Duodenal mucosa (tissue), 2 donors: ENCODE data around the gene USB1.

Experiments
- H3K27ac ChIP-seq: one replicate; pipeline ENCODE4 v1.7.0; 2013; ENCODE audit warnings: low read depth, low read length
- H3K27me3 ChIP-seq, 2 donors: one replicate each; pipeline ENCODE4 v1.7.0; 2013; ENCODE audit warnings: low read length in 2 of 2, control low read depth in 1 of 2; ENCODE audit not compliant: insufficient read depth in 2 of 2, control insufficient read depth in 1 of 2
- H3K36me3 ChIP-seq, 2 donors: one replicate each; pipeline ENCODE4 v1.7.0; 2013; ENCODE audit warnings: low read length in 2 of 2, control low read depth in 1 of 2; ENCODE audit not compliant: insufficient read depth in 2 of 2, control insufficient read depth in 1 of 2
- H3K4me1 ChIP-seq, 2 donors: one replicate each; pipeline ENCODE4 v1.7.0; 2013; ENCODE audit warnings: low read length in 2 of 2, control low read depth in 1 of 2; ENCODE audit not compliant: insufficient read depth in 2 of 2, control insufficient read depth in 1 of 2
- H3K4me3 ChIP-seq, 2 donors: one replicate each; pipeline ENCODE4 v1.7.0; 2013; ENCODE audit warnings: low read length in 2 of 2, low read depth in 1 of 2
- H3K9ac ChIP-seq, 2 donors: one replicate each; pipeline ENCODE4 v1.7.0; 2013; ENCODE audit warnings: low read length in 2 of 2, low read depth in 1 of 2
- H3K9me3 ChIP-seq, 2 donors: one replicate each; pipeline ENCODE4 v1.7.0; 2013; ENCODE audit warnings: low read length in 2 of 2, control low read depth in 1 of 2; ENCODE audit not compliant: control insufficient read depth in 1 of 2

USB1 gene

GRCh38 chr16:58046936-58047335 is 45.7 kb downstream of the USB1 start:
- Histone ChIP-seq H3K4me1 (peaks cover 13 to 16% of the 10 kb centered on the region in 2 donors), H3K27me3 (no peaks in the 10 kb centered on the region), H3K9me3 (no peaks in the 10 kb centered on the region), H3K9ac (no peak overlapping the region), H3K36me3 (peaks cover 21 to 32% of the 10 kb centered on the region in 2 donors), H3K27ac (no peak overlapping the region), H3K4me3 (peak overlapping the region in 1 of 2 donors; percentile 8)

DNA sequence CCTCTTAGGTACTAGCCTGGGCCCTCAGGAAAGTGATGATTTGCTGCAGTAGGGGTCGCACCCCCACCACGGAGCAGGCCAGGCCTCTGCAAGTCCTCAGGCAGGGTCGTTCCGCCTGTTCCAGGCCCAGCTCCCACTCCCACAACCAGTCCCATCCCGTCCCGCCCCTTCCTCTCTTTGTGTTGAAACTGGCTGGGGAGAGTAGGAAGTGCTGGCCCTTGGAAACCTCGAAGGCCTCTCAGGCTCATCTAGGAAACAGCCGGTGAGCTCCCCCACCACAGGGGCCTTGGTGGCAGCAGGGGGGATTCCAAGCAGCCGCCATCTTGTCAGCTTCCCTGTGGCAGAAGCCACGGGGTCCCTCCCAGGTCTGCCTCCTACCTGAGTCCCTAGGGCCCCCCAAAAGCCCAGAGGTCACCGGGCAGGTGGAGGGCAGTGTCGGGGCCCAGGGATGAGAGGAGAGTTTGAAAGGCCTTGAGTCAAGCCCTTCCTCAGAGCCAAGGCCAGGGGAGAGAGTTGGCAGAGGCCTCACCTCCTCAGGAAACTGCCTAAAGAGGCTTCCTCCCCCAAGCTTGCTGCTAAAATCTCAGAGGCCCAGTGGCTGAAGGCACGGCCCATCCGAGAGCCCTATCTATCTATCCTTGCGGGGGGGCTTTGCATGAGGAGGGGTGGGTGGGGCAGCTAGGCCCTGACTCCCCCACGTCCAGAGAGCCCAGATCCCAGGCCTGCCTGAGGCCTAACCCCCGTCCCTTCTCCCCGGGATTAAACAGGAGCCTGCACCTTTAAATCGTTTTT is 46.5 kb downstream of the USB1 start:
- Histone ChIP-seq H3K4me3 (no peak overlapping the region), H3K36me3 (peaks cover 14 to 24% of the 10 kb centered on the region in 2 donors), H3K9ac (no peak overlapping the region), H3K4me1 (peaks cover 13 to 16% of the 10 kb centered on the region in 2 donors), H3K27ac (no peak overlapping the region), H3K9me3 (no peaks in the 10 kb centered on the region), H3K27me3 (no peaks in the 10 kb centered on the region)

DNA sequence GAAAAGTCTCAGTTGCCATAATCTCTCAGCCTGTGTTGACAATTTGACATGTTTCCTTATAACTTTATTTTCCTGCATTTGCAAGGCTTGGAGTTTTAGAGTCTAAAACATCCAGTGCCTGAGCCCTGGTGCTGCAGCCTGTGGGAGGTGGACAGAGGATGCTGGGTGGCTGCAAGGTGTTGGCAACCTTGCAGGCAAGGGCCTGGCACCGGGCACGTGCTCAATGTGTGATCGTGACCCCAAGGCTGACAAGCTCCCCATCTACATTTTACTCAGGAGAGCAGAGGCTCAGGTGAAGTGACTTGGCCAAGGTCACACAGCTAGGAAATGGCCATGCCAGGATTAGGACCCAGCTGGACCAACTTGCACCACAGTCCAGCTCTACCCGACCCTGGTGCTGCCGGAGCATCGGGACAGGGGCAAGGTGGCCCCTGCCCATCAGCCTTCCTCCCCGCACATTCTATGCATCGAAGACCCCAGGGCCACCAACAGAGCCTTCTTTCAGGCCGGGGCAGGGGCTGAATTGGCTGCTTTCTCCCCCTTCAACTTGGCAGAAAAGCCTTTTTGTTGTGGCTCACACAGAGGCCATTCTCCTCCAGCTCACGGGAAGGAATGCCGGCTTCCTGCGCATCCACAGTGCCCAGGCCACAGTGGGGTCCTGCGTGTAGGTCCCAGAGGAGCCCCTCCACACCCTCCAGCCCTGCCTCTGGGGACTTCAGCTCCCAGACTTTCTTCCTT is 47.5 kb downstream of the USB1 start:
- Histone ChIP-seq H3K9me3 (no peaks in the 10 kb centered on the region), H3K4me3 (no peak overlapping the region), H3K27ac (no peak overlapping the region), H3K9ac (no peak overlapping the region), H3K27me3 (no peaks in the 10 kb centered on the region), H3K4me1 (peaks cover 13 to 16% of the 10 kb centered on the region in 2 donors), H3K36me3 (peaks cover 5 to 15% of the 10 kb centered on the region in 2 donors)

GRCh38 chr16:58049232-58050185 is 48.3 kb downstream of the USB1 start:
- Histone ChIP-seq H3K36me3 (peaks cover 3 to 7% of the 10 kb centered on the region in 2 donors), H3K27ac (no peak overlapping the region), H3K27me3 (no peaks in the 10 kb centered on the region), H3K9me3 (no peaks in the 10 kb centered on the region), H3K4me1 (peaks cover 13 to 16% of the 10 kb centered on the region in 2 donors), H3K4me3 (no peak overlapping the region), H3K9ac (no peak overlapping the region)

DNA sequence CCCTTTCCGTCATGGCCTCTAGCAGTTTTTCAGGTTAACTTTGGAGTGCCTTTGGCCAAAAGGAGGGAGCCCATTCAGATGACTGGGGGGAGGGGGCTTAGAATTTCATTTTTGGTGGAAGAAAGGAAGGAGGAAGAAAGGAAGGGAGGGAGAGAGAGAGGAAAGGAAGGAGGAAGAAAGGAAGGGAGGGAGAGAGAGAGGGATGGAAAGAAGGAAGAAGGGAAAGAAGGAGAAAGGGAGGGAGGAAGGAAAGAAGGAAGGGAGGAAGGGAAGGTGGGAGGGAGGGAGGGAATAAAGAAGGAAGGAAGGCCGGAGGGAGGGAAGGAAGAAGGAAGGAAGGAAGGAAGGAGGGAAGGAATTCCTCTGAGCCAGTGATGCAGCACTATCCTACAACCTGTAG is 50.1 kb downstream of the USB1 start:
- H3K4me3 ChIP-seq: no peak overlapping the region
- no peaks in the 10 kb centered on the region for H3K36me3 ChIP-seq
- H3K27me3 ChIP-seq: no peaks in the 10 kb centered on the region
- H3K4me1 ChIP-seq: peaks cover 10 to 11% of the 10 kb centered on the region in 2 donors
- no peak overlapping the region for H3K27ac ChIP-seq
- no peaks in the 10 kb centered on the region for H3K9me3 ChIP-seq
- no peak overlapping the region for H3K9ac ChIP-seq

GRCh38 chr16:58051821-58052603 is 50.8 kb downstream of the USB1 start:
- no peak overlapping the region for H3K9ac ChIP-seq
- no peak overlapping the region for H3K27ac ChIP-seq
- no peaks in the 10 kb centered on the region for H3K27me3 ChIP-seq
- H3K4me1 ChIP-seq: peaks cover 3 to 4% of the 10 kb centered on the region in 2 donors
- H3K36me3 ChIP-seq: no peaks in the 10 kb centered on the region
- H3K4me3 ChIP-seq: no peak overlapping the region
- no peaks in the 10 kb centered on the region for H3K9me3 ChIP-seq

DNA sequence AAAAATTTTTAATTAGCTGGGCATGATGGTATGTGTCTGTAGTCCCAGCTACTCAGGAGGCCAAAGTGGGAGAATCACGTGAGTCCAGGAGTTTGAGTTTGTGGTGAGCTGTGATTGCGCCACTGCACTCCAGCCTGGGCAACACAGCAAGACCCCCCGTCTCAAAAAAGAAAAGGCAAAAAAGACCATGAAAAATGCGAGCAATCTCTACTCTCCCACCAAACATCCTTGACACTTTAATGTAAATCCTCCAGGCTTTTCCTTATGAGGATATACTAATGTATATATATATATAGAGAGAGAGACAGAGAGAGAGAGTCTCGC is 52.4 kb downstream of the USB1 start:
- Histone ChIP-seq H3K4me1 (no peaks in the 10 kb centered on the region), H3K27me3 (peaks cover 0 to 6% of the 10 kb centered on the region in 2 donors), H3K27ac (no peak overlapping the region), H3K9ac (no peak overlapping the region), H3K9me3 (no peaks in the 10 kb centered on the region), H3K36me3 (no peaks in the 10 kb centered on the region), H3K4me3 (no peak overlapping the region)

DNA sequence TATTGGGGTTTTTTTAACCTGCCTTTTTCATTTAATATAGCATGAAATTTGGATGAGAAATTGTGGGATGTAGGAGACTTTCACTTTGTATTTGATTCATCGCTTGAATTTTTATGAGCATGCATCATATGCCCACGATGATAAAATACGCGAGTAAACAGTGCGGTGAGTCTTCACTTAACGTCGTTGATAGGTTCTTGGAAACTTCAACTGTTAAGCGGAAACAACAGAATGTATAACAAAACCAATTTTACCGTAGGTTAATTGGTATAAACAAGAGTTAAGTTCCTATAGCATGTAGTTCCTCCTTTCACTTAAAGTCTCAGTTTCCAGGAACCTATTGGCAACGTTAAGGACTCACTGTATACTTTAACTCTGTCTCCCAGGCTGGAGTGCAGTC is 53.1 kb downstream of the USB1 start:
- no peak overlapping the region for H3K9ac ChIP-seq
- no peaks in the 10 kb centered on the region for H3K4me1 ChIP-seq
- no peak overlapping the region for H3K27ac ChIP-seq
- no peaks in the 10 kb centered on the region for H3K36me3 ChIP-seq
- H3K27me3 ChIP-seq: peaks cover 0 to 6% of the 10 kb centered on the region in 2 donors
- H3K4me3 ChIP-seq: no peak overlapping the region
- no peaks in the 10 kb centered on the region for H3K9me3 ChIP-seq

- H3K27me3 ChIP-seq: peaks cover 0 to 6% of the 10 kb centered on the region in 2 donors
- H3K9me3 ChIP-seq: no peaks in the 10 kb centered on the region
- no peaks in the 10 kb centered on the region for H3K36me3 ChIP-seq
- no peaks in the 10 kb centered on the region for H3K4me1 ChIP-seq
- H3K27ac ChIP-seq: no peak overlapping the region
- H3K4me3 ChIP-seq: no peak overlapping the region
- H3K9ac ChIP-seq: no peak overlapping the region
These were observed 55.4 kb downstream of the USB1 start for GRCh38 chr16:58056580-58056979.
